Natural killer cell (primary cell): Measurements from ENCODE around the gene RXRA. TPM values are rescaled to one million over a fixed set of nuclear protein-coding genes. Genes with fewer than 3 reads are reported as not detected.

ENCODE experiments used
- ATAC-seq, 3 donors: fragments of 150-1000 bp in 2 of 3; fragments of 200-7000 bp in 1 of 3; cut with Tn5 transposase; 1 replicate in 1 of 3; 2 replicates in 2 of 3; pipeline ENCODE4 v1.10.0; 2021; ENCODE audit warnings: mild to moderate bottlenecking in 2 of 3, moderate library complexity in 2 of 3
- DNase-seq, 2 donors: peaks; one replicate each; pipeline versions ENCODE4 v3.0.0 to v3.0.0-alpha.2; 2013 to 2021; ENCODE audit warnings: mixed read lengths in 1 of 2
- H3K27ac ChIP-seq: one replicate; pipeline ENCODE4 v1.5.1; 2013; ENCODE audit warnings: mild to moderate bottlenecking, low read length
- H3K27me3 ChIP-seq: one replicate; pipeline ENCODE4 v1.6.1; 2013; ENCODE audit warnings: low read length; ENCODE audit not compliant: control insufficient read depth, insufficient read depth
- H3K36me3 ChIP-seq: one replicate; pipeline ENCODE4 v1.6.1; 2013; ENCODE audit warnings: low read length; ENCODE audit not compliant: control insufficient read depth, insufficient read depth
- H3K4me1 ChIP-seq: one replicate; pipeline ENCODE4 v1.6.1; 2013; ENCODE audit warnings: low read length; ENCODE audit not compliant: control insufficient read depth, insufficient read depth
- H3K4me3 ChIP-seq: one replicate; pipeline ENCODE4 v1.5.1; 2013; ENCODE audit warnings: low read length
- H3K9me3 ChIP-seq: one replicate; pipeline ENCODE4 v1.6.1; 2013; ENCODE audit warnings: low read length; ENCODE audit not compliant: control insufficient read depth, insufficient read depth
- H3K27ac Mint-ChIP-seq, 2 donors: one replicate each; pipeline ENCODE4 v1.8.0; 2022; ENCODE audit warnings: mild to moderate bottlenecking in 2 of 2, mixed read lengths in 2 of 2, moderate library complexity in 1 of 2
- H3K27me3 Mint-ChIP-seq, 2 donors: one replicate each; pipeline ENCODE4 v1.8.0; 2022; ENCODE audit warnings: low read depth in 2 of 2, mixed read lengths in 2 of 2
- H3K36me3 Mint-ChIP-seq: one replicate; pipeline ENCODE4 v1.8.0; 2022; ENCODE audit warnings: mixed read lengths
- H3K4me1 Mint-ChIP-seq, 2 donors: one replicate each; pipeline ENCODE4 v1.8.0; 2022; ENCODE audit warnings: mixed read lengths in 2 of 2
- H3K4me3 Mint-ChIP-seq: one replicate; pipeline ENCODE4 v1.8.0; 2022; ENCODE audit warnings: mild to moderate bottlenecking, moderate library complexity, mixed read lengths
- H3K9me3 Mint-ChIP-seq, 2 donors: one replicate each; pipeline ENCODE4 v1.8.0; 2022; ENCODE audit warnings: mixed read lengths in 2 of 2
- CTCF ChIP-seq: fragments of 200-600 bp; IDR thresholded peaks from one replicate; pipeline ENCODE4 v1.8.0; 2022; ENCODE audit warnings: antibody characterized with exemption
- WGBS: methylation state at CpG from one replicate; pipeline ENCODE4 v1.1.7; 2013; ENCODE audit warnings: missing lambda C conversion rate; ENCODE audit not compliant: insufficient coverage; 5-methylcytosine and 5-hydroxymethylcytosine counted together
- intact Hi-C: fragments of 100-400 bp; cut with micrococcal nuclease; formaldehyde crosslinking; loops from one replicate; pipeline ENCODE4 v1.14.2; 2022
- total RNA-seq, 4 donors: library from RNA; stranded (reverse); fragments of 120-200 nt in 1 of 4; gene quantifications; one replicate each; pipeline versions ENCODE4 v1.2.3 to v1.2.4, GENCODE V29; 2013 to 2022

The RXRA gene
- total RNA-seq, 3 donors from 2014 or later (not counting 1 experiment from before 2014, with no cell fraction given): 30.9 to 64.1 (median 42.2) TPM

- no peaks in the 10 kb centered on the region for H3K27me3 Mint-ChIP-seq
- H3K4me3 Mint-ChIP-seq: peak overlapping the region; percentile 84
- H3K4me3 ChIP-seq: no peak overlapping the region
- DNase-seq (no peak), ATAC-seq (no peak)
- H3K36me3 Mint-ChIP-seq: no peaks in the 10 kb centered on the region
- peak overlapping the region in 1 of 2 donors; percentile 87 for H3K27ac Mint-ChIP-seq
- peaks cover 10% of the 10 kb centered on the region for H3K27me3 ChIP-seq
- 85% methylated on average over 20 of the region's 20 CpGs for WGBS
- no peak for TF ChIP-seq CTCF
- no peak overlapping the region for H3K27ac ChIP-seq
- H3K9me3 Mint-ChIP-seq: no peaks in the 10 kb centered on the region
- H3K9me3 ChIP-seq: no peaks in the 10 kb centered on the region
- peaks cover 33% of the 10 kb centered on the region for H3K4me1 ChIP-seq
- H3K4me1 Mint-ChIP-seq: peaks cover 0 to 24% of the 10 kb centered on the region in 2 donors
- H3K36me3 ChIP-seq: no peaks in the 10 kb centered on the region
- intact Hi-C loops: loop anchor here (10.0 kb wide), 2 partner anchors 71 to 159 kb away; partner anchors contain the start of gene RNU6ATAC
These were observed 2.4 kb upstream of the RXRA start for GRCh38 chr9:134323741-134324358.

DNA sequence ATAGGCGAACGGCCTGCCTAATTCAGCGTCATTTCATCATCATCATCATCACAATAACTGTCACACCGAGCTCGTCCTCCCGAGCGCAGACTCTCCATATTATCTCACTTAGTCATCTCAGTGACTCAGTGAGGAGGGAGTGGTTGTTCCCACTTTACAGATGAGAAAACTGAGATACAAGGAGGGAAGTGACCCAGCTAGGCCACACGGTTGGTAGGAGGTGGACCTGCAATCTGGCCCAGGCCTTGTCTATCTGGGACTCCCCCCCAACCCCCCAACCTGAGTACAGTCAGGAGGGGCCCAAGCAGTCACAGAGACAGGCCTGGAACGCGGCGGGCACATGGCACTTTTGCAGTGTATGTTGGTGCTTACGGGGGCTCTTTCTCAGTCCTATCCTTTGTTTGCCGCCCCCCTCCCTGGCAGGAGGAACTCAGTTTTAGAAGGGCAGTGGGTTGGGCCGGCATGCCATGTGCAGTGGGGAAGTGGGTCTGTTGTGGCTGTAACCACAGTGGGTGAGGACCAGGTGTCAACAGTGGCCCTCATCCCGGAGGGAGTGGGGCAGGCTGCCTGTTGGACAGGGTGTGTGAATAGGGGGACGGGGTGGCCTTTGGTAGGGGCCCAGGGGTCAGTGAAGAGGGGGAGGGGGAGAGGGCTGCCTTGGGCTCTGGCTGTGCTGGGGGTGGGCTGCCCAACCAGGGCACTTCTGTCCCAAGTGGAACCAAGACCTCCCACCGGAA, 1.7 kb upstream of the RXRA start:
- Histone ChIP-seq H3K27ac (no peak overlapping the region), H3K4me3 (no peak overlapping the region), H3K9me3 (no peaks in the 10 kb centered on the region), H3K36me3 (no peaks in the 10 kb centered on the region), H3K4me1 (peaks cover 40% of the 10 kb centered on the region), H3K27me3 (peaks cover 10% of the 10 kb centered on the region)
- peaks cover 0 to 30% of the 10 kb centered on the region in 2 donors for H3K4me1 Mint-ChIP-seq
- ATAC-seq (peak in 1 of 3 donors; percentile 18), DNase-seq (peak in 1 of 2 donors; percentile 51)
- intact Hi-C loops: loop anchor here (10.0 kb wide), 2 partner anchors 70 to 160 kb away; partner anchors contain the start of gene RNU6ATAC
- peak overlapping the region; percentile 46 to 87 for H3K27ac Mint-ChIP-seq
- no peaks in the 10 kb centered on the region for H3K36me3 Mint-ChIP-seq
- no peak for TF ChIP-seq CTCF
- H3K27me3 Mint-ChIP-seq: no peaks in the 10 kb centered on the region
- no peaks in the 10 kb centered on the region for H3K9me3 Mint-ChIP-seq
- peak overlapping the region; percentile 86 for H3K4me3 Mint-ChIP-seq
- WGBS: 62% methylated on average over 15 of the region's 17 CpGs

DNA sequence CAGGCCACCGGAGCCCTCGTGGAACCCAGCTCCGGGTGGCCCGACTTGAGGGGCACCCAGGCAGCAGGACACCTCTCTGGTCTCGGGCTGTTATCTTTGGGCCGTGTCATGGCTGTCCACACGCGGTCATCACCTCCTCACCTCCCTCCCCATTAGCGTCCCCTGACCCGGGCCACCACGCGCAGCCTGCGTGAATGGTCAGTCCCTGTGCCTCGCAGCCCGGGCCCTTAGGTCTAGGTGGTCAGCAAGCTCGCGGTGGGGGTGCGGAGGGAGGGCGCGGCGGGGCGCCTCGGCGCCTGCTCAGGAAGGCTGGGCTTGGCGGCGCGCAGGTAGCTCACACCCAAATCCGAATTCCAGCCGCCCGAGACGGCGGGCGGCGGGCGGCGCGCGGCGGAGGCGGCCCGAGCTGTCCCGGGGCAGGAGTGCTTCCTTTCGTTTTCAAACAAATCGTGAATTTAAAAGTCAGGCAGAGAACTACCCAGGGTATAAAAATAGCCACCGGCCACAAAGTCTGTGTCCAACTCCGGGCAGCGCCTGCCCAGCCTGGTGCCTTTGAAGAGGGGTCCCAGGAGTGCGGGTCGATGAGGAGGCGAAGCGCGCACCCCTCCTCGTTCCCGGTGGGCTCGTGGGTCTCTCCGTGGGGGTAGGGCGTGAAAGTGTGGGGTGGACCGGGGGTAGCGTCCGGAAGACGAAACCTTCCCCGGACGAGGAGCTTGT, 1.0 kb upstream of the RXRA start:
- Mint-ChIP-seq H3K27ac (peak overlapping the region in 1 of 2 donors; percentile 87), H3K36me3 (no peaks in the 10 kb centered on the region), H3K27me3 (no peaks in the 10 kb centered on the region), H3K4me1 (peaks cover 0 to 33% of the 10 kb centered on the region in 2 donors), H3K9me3 (no peaks in the 10 kb centered on the region), H3K4me3 (peak overlapping the region; percentile 86)
- Histone ChIP-seq H3K9me3 (no peaks in the 10 kb centered on the region), H3K4me3 (peak overlapping the region; percentile 46), H3K27ac (no peak overlapping the region), H3K36me3 (no peaks in the 10 kb centered on the region), H3K4me1 (peaks cover 40% of the 10 kb centered on the region), H3K27me3 (peaks cover 10% of the 10 kb centered on the region)
- ATAC-seq (peak in 1 of 3 donors; percentile 19), DNase-seq (peak; percentile 35 to 61)
- 6% methylated on average over 63 of the region's 63 CpGs for WGBS
- intact Hi-C loops: loop anchor here (10.0 kb wide), 2 partner anchors 70 to 160 kb away; partner anchors contain the start of gene RNU6ATAC
- no peak for TF ChIP-seq CTCF
